HL-60/S4 treated with phorbol 12-myristate 13-acetate at 8.2 ng/mL for 4 days and 3 days (cell line): ENCODE data around the gene RPP25.

Experiments
- in situ Hi-C: fragments of 300-500 bp; cut with MboI; formaldehyde crosslinking; loops from 2 replicates; pipeline ENCODE4 v1.15.0; 2022; ENCODE audit warnings: low sequenced_read_pairs

RPP25 gene

DNA sequence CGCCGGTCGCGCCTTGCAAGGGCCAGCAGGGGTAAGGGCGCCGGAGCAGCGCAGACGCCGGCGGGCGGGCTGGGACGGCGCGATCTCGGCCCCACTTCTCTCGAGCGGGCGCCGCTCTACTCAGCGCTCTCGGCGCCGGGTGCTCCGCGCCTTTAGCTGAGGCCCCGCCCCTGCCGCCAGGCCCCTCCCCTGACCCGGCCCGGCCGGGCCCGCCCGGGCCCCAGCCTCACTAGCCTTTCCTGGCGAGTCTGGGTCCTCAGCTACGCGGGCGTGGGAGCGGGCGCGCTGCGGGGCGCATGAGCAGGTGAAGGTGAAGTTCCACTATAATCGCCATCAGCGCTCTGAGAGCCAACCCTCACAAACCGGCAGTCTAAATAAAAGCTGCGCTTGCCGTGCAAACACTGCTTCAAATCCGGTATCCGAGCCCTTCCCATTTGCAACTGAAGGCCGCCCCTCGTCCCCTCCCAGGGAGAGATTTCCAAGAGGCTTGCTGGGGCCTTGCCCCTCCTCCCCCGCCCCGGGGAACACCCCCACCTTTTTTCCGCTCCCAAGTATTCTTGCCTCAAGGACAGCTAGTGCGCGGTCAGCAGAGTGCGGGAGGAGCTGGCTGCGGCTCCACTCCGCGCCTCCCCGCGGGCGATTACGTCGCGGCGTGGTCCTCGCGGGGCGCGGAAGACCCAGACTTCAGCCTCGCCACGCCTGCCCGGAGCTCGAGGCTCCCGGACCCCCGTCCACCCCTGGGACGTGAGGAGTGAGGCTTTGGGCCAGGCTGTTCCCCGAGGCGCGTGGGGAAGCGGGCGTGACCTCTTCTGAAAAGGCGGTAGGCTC lies at the start of gene RPP25:
Gene RPP25, minus strand, starts transcription at position 125 of the 828 bp plus-strand sequence. CDS start 189 bp downstream, outside the sequence.
- in situ Hi-C loops = no loop called here

- in situ Hi-C loops = no loop called here
Measured at GRCh38 chr15:75002398-75002797, 45.8 kb upstream of the RPP25 start.

GRCh38 chr15:75001310-75001709 lies 44.7 kb upstream of the RPP25 start:
- in situ Hi-C loops = no loop called here

DNA sequence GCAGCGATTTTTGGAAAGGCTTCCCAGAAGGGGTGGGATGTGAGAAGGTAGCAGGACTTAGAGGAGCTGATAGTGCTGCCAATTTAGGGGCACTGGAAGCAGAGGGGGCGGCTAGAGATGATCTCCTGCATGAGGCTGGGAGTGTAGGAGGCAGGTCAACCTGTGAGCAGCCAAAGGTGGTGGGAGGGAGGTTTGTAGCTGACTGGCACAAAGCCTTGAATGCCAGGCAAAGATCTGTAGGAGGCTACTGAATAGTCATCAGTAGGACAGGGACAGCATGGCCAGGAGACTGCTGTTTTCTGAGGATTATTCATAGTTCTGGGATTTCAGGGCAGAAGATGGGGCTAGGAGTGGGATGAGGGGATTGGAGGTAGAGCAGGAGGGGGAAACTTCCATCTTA lies 41.0 kb upstream of the RPP25 start:
- in situ Hi-C loops = no loop called here

- in situ Hi-C loops = no loop called here
Measured at GRCh38 chr15:74997141-74997540, 40.6 kb upstream of the RPP25 start.

DNA sequence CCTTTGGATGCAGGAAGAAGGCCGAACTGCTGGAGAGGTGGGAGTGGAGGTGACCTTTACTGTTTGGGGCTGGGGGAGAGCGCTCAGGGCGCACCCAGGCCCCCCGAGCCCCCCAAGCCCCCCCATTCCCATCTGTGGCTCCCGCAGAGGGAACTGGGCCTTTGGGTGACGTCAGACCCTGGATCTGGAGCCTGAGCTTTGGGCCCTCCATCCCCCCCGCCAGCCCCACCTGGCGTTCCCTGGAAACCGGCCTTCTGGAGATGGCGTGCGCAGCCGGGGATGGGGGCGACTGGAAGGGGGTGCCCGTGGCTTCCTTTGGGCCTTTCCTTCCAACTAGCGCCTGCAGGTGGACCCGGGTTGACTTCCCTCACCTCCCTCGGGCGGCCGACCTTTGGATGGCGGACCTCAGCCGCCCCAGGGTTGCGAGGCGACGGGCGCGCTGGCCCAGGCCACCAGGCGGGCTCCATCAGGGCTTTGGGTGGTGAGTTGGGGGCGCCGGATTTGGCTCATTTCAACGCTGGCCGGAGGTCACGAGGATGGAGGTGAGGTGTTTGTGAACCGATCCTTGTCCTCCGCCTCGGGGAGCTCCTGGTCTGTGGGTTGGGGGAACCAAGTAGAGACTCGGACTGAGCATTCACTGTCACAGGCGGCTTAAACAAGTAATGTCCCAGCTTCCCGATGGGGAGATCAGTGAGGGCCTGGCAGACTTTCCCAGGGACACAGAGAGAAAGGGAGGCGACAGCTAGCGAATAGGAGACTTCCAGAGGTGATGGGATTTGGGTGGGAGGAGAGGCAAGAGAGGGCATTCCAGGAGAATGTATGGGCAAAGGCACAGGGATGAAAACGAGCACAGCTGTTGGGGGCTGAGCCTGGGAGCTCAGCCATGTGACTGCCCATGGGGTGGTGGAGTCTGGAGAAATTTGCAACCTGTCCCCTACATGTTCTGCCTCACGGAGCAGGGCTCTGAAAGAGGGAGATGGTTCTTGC lies 39.5 kb upstream of the RPP25 start:
- in situ Hi-C loops = no loop called here

DNA sequence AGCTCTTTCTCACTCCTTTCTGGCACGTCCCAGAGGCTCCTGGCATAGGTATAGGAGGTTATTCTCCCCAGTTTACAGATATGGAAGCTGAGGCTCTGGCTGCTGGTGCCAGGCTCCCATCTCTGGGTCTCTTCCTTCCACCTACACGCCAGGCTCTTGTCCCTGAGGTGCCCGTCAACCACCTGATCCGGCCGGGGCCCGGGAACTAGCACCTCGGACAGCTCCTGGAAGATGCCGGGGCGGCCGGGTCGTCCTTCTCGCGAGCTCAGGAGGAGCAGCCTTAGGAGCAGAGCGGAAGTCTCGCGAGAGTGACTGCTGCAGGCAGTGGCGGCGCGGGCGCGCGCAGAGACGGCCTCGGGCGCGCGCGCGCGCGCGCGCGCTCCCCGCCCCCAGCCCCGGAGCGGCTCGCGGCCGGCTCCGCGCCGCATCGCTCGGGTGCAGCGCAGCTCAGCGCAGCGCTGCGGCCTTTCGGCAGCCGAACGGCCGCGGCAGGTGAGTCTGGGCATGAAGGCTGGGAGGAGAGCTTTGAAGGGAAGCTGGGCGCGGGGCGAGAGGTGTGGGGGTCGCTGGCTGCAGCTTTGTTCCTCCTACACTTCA lies 38.7 kb upstream of the RPP25 start, which contains the start of gene SCAMP5:
Gene SCAMP5, plus strand, starts transcription at position 382 of the 597 bp plus-strand sequence. CDS start 16,277 bp downstream, outside the sequence.
- in situ Hi-C loops = no loop called here

GRCh38 chr15:74994685-74995084 lies 38.1 kb upstream of the RPP25 start:
- in situ Hi-C loops = no loop called here

DNA sequence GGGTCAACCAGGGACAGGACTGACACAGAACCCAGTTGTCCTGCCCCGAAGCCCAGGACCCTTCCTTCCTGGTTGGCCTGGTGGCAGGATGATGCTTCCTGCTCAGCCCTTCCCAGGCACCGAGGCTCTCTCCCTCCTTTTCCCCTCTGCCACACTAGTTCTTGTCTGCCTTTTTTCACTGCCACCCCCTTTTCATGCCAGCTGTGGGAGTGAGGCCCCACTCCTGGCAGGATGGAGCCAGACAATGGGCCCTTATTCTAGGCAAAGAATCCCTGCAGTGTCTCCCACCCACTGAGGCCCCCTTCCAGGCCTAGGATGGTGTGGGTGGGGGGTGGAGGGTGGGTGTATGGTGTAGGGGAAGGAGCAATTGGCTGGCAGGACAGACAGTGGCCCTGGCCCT lies 37.7 kb upstream of the RPP25 start:
- in situ Hi-C loops = no loop called here

GRCh38 chr15:74992619-74993018 lies 36.0 kb upstream of the RPP25 start:
- in situ Hi-C loops = no loop called here

DNA sequence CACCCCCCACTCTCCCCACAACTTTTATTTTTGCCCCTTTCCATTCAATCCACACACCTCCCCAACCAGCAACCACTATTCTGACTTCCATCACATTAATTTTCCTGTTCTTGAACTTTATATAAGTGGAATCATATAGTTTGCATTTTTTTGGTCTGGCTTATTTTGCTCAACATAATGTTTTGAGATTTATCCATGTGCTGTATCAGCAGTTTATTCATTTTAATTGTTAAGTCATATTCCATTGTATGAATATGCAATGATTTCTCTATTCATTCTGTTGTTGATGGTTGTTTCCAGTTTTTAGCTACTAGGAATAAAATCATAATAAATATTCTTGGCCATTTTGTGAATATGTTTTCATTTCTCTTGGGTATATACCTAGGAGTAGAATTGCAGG lies 33.0 kb upstream of the RPP25 start:
- in situ Hi-C loops = no loop called here

GRCh38 chr15:74988007-74988800 lies 31.6 kb upstream of the RPP25 start:
- in situ Hi-C loops = no loop called here

DNA sequence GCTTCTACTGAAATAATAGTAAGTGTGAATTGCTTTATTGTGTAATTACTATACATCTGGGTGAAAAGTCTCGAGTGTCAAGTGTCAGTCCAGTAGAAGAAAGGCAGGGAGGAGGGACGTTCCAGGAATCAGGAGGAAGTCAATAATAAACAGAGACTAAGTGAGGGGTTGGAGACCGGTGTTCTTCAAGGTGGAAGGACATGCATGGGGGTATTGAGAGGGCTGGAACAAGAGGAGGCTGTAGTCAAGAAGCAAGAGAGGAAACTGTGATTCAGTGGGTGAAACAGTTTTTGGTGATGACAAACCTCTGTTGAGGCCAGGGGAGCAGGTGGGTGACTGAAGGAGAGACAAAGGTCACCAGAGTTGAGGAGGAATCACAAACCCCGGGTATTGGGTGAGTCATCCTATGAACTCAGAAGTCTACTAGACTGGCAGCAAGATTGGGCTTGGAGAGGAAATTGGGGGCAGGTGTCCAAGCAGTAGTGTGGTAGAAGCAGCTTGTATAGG lies 27.2 kb upstream of the RPP25 start:
- in situ Hi-C loops = no loop called here

GRCh38 chr15:74982183-74982582 lies 25.6 kb upstream of the RPP25 start:
- in situ Hi-C loops = no loop called here

DNA sequence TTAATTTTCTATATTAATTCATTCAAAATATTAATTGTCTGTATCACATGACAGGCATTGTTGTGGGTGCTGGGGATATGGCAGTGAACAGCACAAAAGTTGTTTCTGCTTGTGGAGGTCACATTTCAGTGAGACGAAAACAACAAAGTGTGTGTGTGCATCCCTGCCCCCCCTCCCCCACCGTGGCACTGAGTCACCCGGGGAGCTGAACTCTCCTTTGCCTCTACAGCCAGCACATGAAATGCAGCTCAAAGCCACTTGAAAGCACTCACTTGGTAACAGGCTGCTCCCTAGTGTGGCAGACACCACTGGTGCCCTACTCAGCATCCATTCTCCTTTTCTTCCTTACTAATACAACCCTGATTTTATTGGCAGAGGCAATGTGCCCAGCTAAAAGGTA lies 21.9 kb upstream of the RPP25 start:
- in situ Hi-C loops = no loop called here

GRCh38 chr15:74978077-74978476 lies 21.5 kb upstream of the RPP25 start:
- in situ Hi-C loops = no loop called here

- in situ Hi-C loops = no loop called here
Measured at GRCh38 chr15:74977599-74977998, 21.0 kb upstream of the RPP25 start.

GRCh38 chr15:74976159-74976558 lies 19.6 kb upstream of the RPP25 start:
- in situ Hi-C loops = no loop called here

DNA sequence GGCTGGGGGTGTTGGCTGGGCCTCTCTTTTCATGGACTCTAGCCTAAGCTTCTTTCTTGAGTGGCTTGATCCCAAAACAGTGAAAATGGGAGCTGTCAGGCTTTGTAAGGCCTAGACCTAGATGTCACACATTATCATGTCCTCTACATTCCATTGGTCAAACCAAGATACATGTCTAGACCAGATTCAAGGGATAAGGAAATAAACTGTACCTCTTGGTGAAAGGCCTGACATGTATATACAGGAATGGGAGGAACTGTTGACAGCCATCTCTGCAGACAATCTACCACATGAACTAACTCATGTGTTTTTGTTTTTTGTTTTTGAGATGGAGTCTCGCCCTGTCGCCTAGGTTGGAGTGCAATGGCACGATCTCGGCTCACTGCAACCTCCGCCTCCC lies 11.1 kb upstream of the RPP25 start:
- in situ Hi-C loops = no loop called here

DNA sequence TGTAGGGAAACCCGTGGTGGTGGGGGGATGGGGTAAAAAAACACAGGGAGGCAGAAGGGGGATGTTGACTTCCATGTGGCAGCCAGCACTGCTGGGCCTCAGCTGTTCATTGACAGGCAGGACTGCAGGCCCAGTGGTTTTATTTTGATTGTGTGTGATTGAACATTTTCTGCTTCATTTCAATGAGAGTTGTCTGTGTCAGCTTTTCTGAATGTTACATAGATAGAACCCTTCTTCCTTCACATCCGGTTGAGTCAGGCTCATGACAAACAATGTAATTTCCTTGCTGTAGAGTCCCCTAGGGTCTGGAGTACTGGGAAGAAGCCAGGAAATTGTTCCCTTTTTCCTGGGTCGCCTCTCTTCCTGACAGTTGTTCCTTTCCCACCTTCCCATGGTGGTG lies 8.2 kb upstream of the RPP25 start:
- in situ Hi-C loops = no loop called here
